Natural killer cell (primary cell): ENCODE measurements around the gene DPPA2. TPM values are rescaled to one million over a fixed set of nuclear protein-coding genes. Genes with fewer than 3 reads are reported as not detected.
"Not testable (repeated sequence)": the region's sequence is repeated elsewhere in the genome, so short reads cannot be mapped to it uniquely, and the experiment has no call there.

Experiments used
- ATAC-seq, 3 donors: fragments of 150-1000 bp in 2 of 3; fragments of 200-7000 bp in 1 of 3; cut with Tn5 transposase; 1 replicate in 1 of 3; 2 replicates in 2 of 3; pipeline ENCODE4 v1.10.0; 2021; ENCODE audit warnings: mild to moderate bottlenecking in 2 of 3, moderate library complexity in 2 of 3
- DNase-seq, 2 donors: peaks; one replicate each; pipeline versions ENCODE4 v3.0.0 to v3.0.0-alpha.2; 2013 to 2021; ENCODE audit warnings: mixed read lengths in 1 of 2
- H3K27ac ChIP-seq: one replicate; pipeline ENCODE4 v1.5.1; 2013; ENCODE audit warnings: mild to moderate bottlenecking, low read length
- H3K27me3 ChIP-seq: one replicate; pipeline ENCODE4 v1.6.1; 2013; ENCODE audit warnings: low read length; ENCODE audit not compliant: control insufficient read depth, insufficient read depth
- H3K36me3 ChIP-seq: one replicate; pipeline ENCODE4 v1.6.1; 2013; ENCODE audit warnings: low read length; ENCODE audit not compliant: control insufficient read depth, insufficient read depth
- H3K4me1 ChIP-seq: one replicate; pipeline ENCODE4 v1.6.1; 2013; ENCODE audit warnings: low read length; ENCODE audit not compliant: control insufficient read depth, insufficient read depth
- H3K4me3 ChIP-seq: one replicate; pipeline ENCODE4 v1.5.1; 2013; ENCODE audit warnings: low read length
- H3K9me3 ChIP-seq: one replicate; pipeline ENCODE4 v1.6.1; 2013; ENCODE audit warnings: low read length; ENCODE audit not compliant: control insufficient read depth, insufficient read depth
- H3K27ac Mint-ChIP-seq, 2 donors: one replicate each; pipeline ENCODE4 v1.8.0; 2022; ENCODE audit warnings: mild to moderate bottlenecking in 2 of 2, mixed read lengths in 2 of 2, moderate library complexity in 1 of 2
- H3K27me3 Mint-ChIP-seq, 2 donors: one replicate each; pipeline ENCODE4 v1.8.0; 2022; ENCODE audit warnings: low read depth in 2 of 2, mixed read lengths in 2 of 2
- H3K36me3 Mint-ChIP-seq: one replicate; pipeline ENCODE4 v1.8.0; 2022; ENCODE audit warnings: mixed read lengths
- H3K4me1 Mint-ChIP-seq, 2 donors: one replicate each; pipeline ENCODE4 v1.8.0; 2022; ENCODE audit warnings: mixed read lengths in 2 of 2
- H3K4me3 Mint-ChIP-seq: one replicate; pipeline ENCODE4 v1.8.0; 2022; ENCODE audit warnings: mild to moderate bottlenecking, moderate library complexity, mixed read lengths
- H3K9me3 Mint-ChIP-seq, 2 donors: one replicate each; pipeline ENCODE4 v1.8.0; 2022; ENCODE audit warnings: mixed read lengths in 2 of 2
- WGBS: methylation state at CpG from one replicate; pipeline ENCODE4 v1.1.7; 2013; ENCODE audit warnings: missing lambda C conversion rate; ENCODE audit not compliant: insufficient coverage; 5-methylcytosine and 5-hydroxymethylcytosine counted together
- intact Hi-C: fragments of 100-400 bp; cut with micrococcal nuclease; formaldehyde crosslinking; loops from one replicate; pipeline ENCODE4 v1.14.2; 2022
- total RNA-seq, 4 donors: library from RNA; stranded (reverse); fragments of 120-200 nt in 1 of 4; gene quantifications; one replicate each; pipeline versions ENCODE4 v1.2.3 to v1.2.4, GENCODE V29; 2013 to 2022
- TF ChIP-seq, protein P1 (sequence below): fragments of 200-600 bp; IDR thresholded peaks from one replicate; pipeline ENCODE4 v1.8.0; 2022; ENCODE audit warnings: antibody characterized with exemption

The DPPA2 gene
- not detected for total RNA-seq
- not detected for total RNA-seq (2013)

DNA sequence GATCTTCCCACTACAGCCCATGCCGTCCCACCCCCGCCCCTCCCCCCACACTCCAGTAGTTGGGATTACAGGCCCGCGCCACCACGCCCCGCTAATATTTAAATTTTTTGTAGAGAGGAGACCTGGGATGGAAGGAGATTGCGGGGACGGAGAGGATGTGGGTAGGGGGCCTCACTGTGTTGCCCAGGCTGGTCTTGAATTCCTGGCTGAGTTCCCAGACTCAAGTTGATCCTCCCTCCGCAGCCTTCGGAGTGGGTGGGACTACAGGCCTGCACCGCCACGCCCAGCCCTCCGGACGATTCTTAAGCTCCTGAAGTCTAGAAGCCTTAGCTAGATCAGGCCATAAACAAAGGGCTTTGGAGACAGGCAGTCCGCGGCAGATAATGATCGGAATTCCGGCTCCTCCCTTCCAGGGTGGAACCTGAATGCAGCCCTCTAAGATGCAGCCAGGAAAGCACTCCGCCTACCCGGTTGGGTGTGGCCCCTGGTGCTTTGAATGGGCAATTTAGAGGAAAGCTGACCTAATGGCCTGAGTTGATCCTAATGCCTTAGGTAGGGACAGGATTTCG is at the start of gene DPPA2:
TSS of gene DPPA2 (minus strand) at position 356 of the 569 bp plus-strand sequence. CDS start 1,975 bp downstream, outside the sequence.
- no peak within 1 kb of the TSS for H3K27ac Mint-ChIP-seq
- no peak for DNase-seq
- no peak for ATAC-seq
- whole genome bisulfite sequencing: 95% methylated on average over 15 of the region's 21 CpGs
- Histone ChIP-seq H3K36me3 (no peaks in the 10 kb centered on the region), H3K27ac (no peak within 1 kb of the TSS), H3K27me3 (no peaks in the 10 kb centered on the region), H3K9me3 (no peaks in the 10 kb centered on the region), H3K4me1 (no peaks in the 10 kb centered on the region), H3K4me3 (no peak within 1 kb of the TSS)
- H3K36me3 Mint-ChIP-seq: no peaks in the 10 kb centered on the region
- no peaks in the 10 kb centered on the region for H3K4me1 Mint-ChIP-seq
- no peaks in the 10 kb centered on the region for H3K9me3 Mint-ChIP-seq
- intact Hi-C loops: no loop called here
- no peaks in the 10 kb centered on the region for H3K27me3 Mint-ChIP-seq
- TF ChIP-seq, protein P1, sequence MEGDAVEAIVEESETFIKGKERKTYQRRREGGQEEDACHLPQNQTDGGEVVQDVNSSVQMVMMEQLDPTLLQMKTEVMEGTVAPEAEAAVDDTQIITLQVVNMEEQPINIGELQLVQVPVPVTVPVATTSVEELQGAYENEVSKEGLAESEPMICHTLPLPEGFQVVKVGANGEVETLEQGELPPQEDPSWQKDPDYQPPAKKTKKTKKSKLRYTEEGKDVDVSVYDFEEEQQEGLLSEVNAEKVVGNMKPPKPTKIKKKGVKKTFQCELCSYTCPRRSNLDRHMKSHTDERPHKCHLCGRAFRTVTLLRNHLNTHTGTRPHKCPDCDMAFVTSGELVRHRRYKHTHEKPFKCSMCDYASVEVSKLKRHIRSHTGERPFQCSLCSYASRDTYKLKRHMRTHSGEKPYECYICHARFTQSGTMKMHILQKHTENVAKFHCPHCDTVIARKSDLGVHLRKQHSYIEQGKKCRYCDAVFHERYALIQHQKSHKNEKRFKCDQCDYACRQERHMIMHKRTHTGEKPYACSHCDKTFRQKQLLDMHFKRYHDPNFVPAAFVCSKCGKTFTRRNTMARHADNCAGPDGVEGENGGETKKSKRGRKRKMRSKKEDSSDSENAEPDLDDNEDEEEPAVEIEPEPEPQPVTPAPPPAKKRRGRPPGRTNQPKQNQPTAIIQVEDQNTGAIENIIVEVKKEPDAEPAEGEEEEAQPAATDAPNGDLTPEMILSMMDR: no peak
- no peak within 1 kb of the TSS for H3K4me3 Mint-ChIP-seq

GRCh38 chr3:109364088-109364487 is 47.8 kb upstream of the DPPA2 start:
- Mint-ChIP-seq H3K27ac (no peak overlapping the region), H3K36me3 (no peaks in the 10 kb centered on the region), H3K4me1 (no peaks in the 10 kb centered on the region), H3K27me3 (no peaks in the 10 kb centered on the region), H3K4me3 (no peak overlapping the region), H3K9me3 (no peaks in the 10 kb centered on the region)
- ATAC-seq: no peak
- Histone ChIP-seq H3K36me3 (no peaks in the 10 kb centered on the region), H3K4me1 (no peaks in the 10 kb centered on the region), H3K27ac (no peak overlapping the region), H3K9me3 (no peaks in the 10 kb centered on the region), H3K27me3 (no peaks in the 10 kb centered on the region), H3K4me3 (no peak overlapping the region)
- no peak for DNase-seq
- 90% methylated on average over 6 of the region's 6 CpGs for WGBS
- intact Hi-C loops: no loop called here
- TF ChIP-seq, protein P1: no peak

DNA sequence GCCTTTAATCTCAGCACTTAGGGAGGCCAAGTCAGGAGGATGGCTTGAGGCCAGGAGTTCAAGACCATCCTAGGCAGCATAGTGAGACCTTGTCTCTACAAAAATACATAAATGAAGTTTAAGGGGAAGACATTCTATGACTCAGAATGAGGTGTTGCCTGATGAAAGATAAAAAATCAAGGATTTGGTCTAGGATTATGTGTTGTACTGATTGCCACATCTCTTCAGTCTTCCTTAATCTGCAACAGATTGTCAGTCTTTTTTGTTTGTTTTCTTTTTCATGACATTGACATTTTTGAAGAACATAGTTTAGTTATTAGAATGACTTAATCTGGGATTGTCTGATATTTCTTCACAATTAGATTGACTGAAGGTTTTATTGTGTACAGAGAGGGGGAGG is 47.3 kb upstream of the DPPA2 start:
- intact Hi-C loops: no loop called here
- TF ChIP-seq, protein P1: no peak
- Mint-ChIP-seq H3K27me3 (no peaks in the 10 kb centered on the region), H3K4me3 (no peak overlapping the region), H3K9me3 (no peaks in the 10 kb centered on the region), H3K4me1 (no peaks in the 10 kb centered on the region), H3K27ac (no peak overlapping the region), H3K36me3 (no peaks in the 10 kb centered on the region)
- H3K4me3 ChIP-seq: no peak overlapping the region
- H3K36me3 ChIP-seq: no peaks in the 10 kb centered on the region
- H3K4me1 ChIP-seq: no peaks in the 10 kb centered on the region
- H3K9me3 ChIP-seq: no peaks in the 10 kb centered on the region
- ATAC-seq (no peak), DNase-seq (no peak)
- no peaks in the 10 kb centered on the region for H3K27me3 ChIP-seq
- H3K27ac ChIP-seq: no peak overlapping the region

- ATAC-seq: no peak
- Histone ChIP-seq H3K4me1 (no peaks in the 10 kb centered on the region), H3K27me3 (no peaks in the 10 kb centered on the region), H3K27ac (no peak overlapping the region), H3K36me3 (no peaks in the 10 kb centered on the region), H3K4me3 (no peak overlapping the region), H3K9me3 (no peaks in the 10 kb centered on the region)
- Mint-ChIP-seq H3K27ac (no peak overlapping the region), H3K4me3 (no peak overlapping the region), H3K36me3 (no peaks in the 10 kb centered on the region), H3K27me3 (no peaks in the 10 kb centered on the region), H3K9me3 (no peaks in the 10 kb centered on the region), H3K4me1 (no peaks in the 10 kb centered on the region)
- WGBS: 95% methylated on average over 4 of the region's 4 CpGs
- TF ChIP-seq, protein P1: no peak
- intact Hi-C loops: no loop called here
- DNase-seq: no peak
These were observed 46.5 kb upstream of the DPPA2 start for GRCh38 chr3:109362823-109363222.

DNA sequence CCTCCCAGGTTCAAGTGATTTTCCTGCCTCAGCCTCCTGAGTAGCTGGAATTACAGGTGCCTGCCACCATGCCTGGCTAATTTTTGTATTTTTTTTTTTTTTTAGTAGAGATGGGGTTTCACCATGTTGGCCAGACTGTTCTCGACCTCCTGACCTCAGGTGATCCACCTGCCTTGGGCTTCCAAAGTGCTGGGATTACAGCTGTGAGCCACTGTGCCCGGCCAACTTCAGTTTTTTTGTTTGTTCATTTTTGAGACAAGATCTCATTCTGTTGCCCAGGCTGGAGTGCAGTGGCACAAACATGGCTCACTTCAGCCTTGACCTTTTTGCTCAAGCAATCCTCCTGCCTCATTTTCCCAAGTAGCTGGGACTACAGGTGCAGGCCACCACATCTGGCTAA is 42.5 kb upstream of the DPPA2 start:
- H3K27me3 ChIP-seq, H3K9me3 Mint-ChIP-seq, DNase-seq, H3K4me1 ChIP-seq, H3K27ac ChIP-seq, H3K4me3 ChIP-seq, H3K9me3 ChIP-seq, ATAC-seq, intact Hi-C loops, H3K27me3 Mint-ChIP-seq, H3K27ac Mint-ChIP-seq, H3K4me1 Mint-ChIP-seq, H3K36me3 Mint-ChIP-seq, H3K4me3 Mint-ChIP-seq, H3K36me3 ChIP-seq: not testable (repeated sequence)
- WGBS: 83% methylated on average over 2 of the region's 2 CpGs
